Nephron progenitor cell (in vitro differentiated cells): ENCODE results near the gene ABLIM3.

ENCODE experiments used
- DNase-seq: peaks from one replicate; pipeline ENCODE4 v3.0.0; 2021
- H3K27ac Mint-ChIP-seq: 2 replicates; pipeline ENCODE4 v1.8.0; 2021; ENCODE audit warnings: mild to moderate bottlenecking, moderate library complexity, mixed read lengths
- H3K27me3 Mint-ChIP-seq: 2 replicates; pipeline ENCODE4 v1.8.0; 2021; ENCODE audit warnings: mild to moderate bottlenecking, low read depth, mixed read lengths; ENCODE audit not compliant: poor library complexity
- H3K36me3 Mint-ChIP-seq: 2 replicates; pipeline ENCODE4 v1.8.0; 2021; ENCODE audit warnings: low read depth, mixed read lengths
- H3K4me1 Mint-ChIP-seq: 2 replicates; pipeline ENCODE4 v1.8.0; 2021; ENCODE audit warnings: mixed read lengths
- H3K4me3 Mint-ChIP-seq: 2 replicates; pipeline ENCODE4 v1.8.0; 2021; ENCODE audit warnings: mild to moderate bottlenecking, moderate library complexity, mixed read lengths
- H3K9me3 Mint-ChIP-seq: 2 replicates; pipeline ENCODE4 v1.8.0; 2021; ENCODE audit warnings: mild to moderate bottlenecking, moderate library complexity, mixed read lengths
- CTCF ChIP-seq: fragments of 200-600 bp; sonication (generic); IDR thresholded peaks from 2 replicates; pipeline ENCODE4 v1.5.0; 2021; ENCODE audit warnings: antibody characterized with exemption

ABLIM3 gene

GRCh38 chr5:149254506-149254905, 113.2 kb downstream of the ABLIM3 start:
- Mint-ChIP-seq H3K4me3 (no peak overlapping the region), H3K9me3 (no peaks in the 10 kb centered on the region), H3K27ac (no peak overlapping the region), H3K4me1 (no peaks in the 10 kb centered on the region), H3K36me3 (no peaks in the 10 kb centered on the region), H3K27me3 (peaks cover 41% of the 10 kb centered on the region)
- DNase-seq = peak; percentile 66
- no peak for TF ChIP-seq CTCF

- TF ChIP-seq CTCF = no peak
- Mint-ChIP-seq H3K9me3 (no peaks in the 10 kb centered on the region), H3K27me3 (peaks cover 44% of the 10 kb centered on the region), H3K27ac (no peak overlapping the region), H3K36me3 (no peaks in the 10 kb centered on the region), H3K4me1 (no peaks in the 10 kb centered on the region), H3K4me3 (no peak overlapping the region)
- no peak for DNase-seq
These were observed 115.2 kb downstream of the ABLIM3 start for GRCh38 chr5:149256451-149256850.

- Mint-ChIP-seq H3K27me3 (peaks cover 51% of the 10 kb centered on the region), H3K4me1 (no peaks in the 10 kb centered on the region), H3K9me3 (no peaks in the 10 kb centered on the region), H3K4me3 (no peak overlapping the region), H3K36me3 (no peaks in the 10 kb centered on the region), H3K27ac (no peak overlapping the region)
- no peak for DNase-seq
- TF ChIP-seq CTCF = no peak
These were observed 115.8 kb downstream of the ABLIM3 start for GRCh38 chr5:149257131-149257530.

GRCh38 chr5:149257889-149258705, 116.8 kb downstream of the ABLIM3 start:
- no peaks in the 10 kb centered on the region for H3K36me3 Mint-ChIP-seq
- H3K9me3 Mint-ChIP-seq = no peaks in the 10 kb centered on the region
- H3K4me3 Mint-ChIP-seq = no peak overlapping the region
- no peaks in the 10 kb centered on the region for H3K4me1 Mint-ChIP-seq
- no peak for DNase-seq
- TF ChIP-seq CTCF = no peak
- no peak overlapping the region for H3K27ac Mint-ChIP-seq
- H3K27me3 Mint-ChIP-seq = peaks cover 60% of the 10 kb centered on the region

GRCh38 chr5:149260761-149261160, 119.5 kb downstream of the ABLIM3 start:
- Mint-ChIP-seq H3K27me3 (peaks cover 72% of the 10 kb centered on the region), H3K4me3 (no peak overlapping the region), H3K36me3 (no peaks in the 10 kb centered on the region), H3K27ac (no peak overlapping the region), H3K4me1 (no peaks in the 10 kb centered on the region), H3K9me3 (no peaks in the 10 kb centered on the region)
- DNase-seq = no peak
- TF ChIP-seq CTCF = no peak

GRCh38 chr5:149261246-149261645, 120.0 kb downstream of the ABLIM3 start:
- no peak for TF ChIP-seq CTCF
- Mint-ChIP-seq H3K27ac (no peak overlapping the region), H3K36me3 (no peaks in the 10 kb centered on the region), H3K27me3 (peaks cover 74% of the 10 kb centered on the region), H3K4me1 (no peaks in the 10 kb centered on the region), H3K4me3 (no peak overlapping the region), H3K9me3 (no peaks in the 10 kb centered on the region)
- no peak for DNase-seq
